Activated naive CD8-positive, alpha-beta T cell treated with anti-CD3 and anti-CD28 coated beads, Interleukin-2, amount 50 U/mL, for 16 hours (primary cell): Measurements from ENCODE around the gene POU3F1.

ENCODE experiments used
- DNase-seq: peaks from one replicate; pipeline ENCODE4 v3.0.0-alpha.2; 2020; ENCODE audit warnings: low read depth, low spot score

Gene POU3F1

GRCh38 chr1:38073534-38074301 lies 27.1 kb upstream of the POU3F1 start:
- DNase-seq = no peak

DNA sequence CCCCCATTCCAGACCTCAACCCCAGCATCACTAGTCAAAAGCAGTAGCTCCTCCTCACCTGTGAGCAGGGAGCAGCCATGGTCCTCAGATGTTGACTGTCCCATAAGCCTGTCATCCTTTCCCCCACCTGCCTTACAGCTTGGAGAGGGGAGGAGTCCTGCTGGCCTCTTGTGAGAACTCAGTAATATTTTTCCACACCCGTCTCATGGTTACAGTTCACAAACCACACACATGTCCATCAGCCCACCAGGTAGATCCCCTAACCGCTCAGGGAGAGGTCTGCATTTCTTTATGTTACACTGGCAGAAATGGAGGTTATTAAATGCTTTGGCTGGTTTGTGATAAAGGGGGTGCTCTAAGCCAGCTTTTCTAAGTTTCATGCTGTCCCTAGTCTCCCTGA lies 26.3 kb upstream of the POU3F1 start:
- no peak for DNase-seq

DNA sequence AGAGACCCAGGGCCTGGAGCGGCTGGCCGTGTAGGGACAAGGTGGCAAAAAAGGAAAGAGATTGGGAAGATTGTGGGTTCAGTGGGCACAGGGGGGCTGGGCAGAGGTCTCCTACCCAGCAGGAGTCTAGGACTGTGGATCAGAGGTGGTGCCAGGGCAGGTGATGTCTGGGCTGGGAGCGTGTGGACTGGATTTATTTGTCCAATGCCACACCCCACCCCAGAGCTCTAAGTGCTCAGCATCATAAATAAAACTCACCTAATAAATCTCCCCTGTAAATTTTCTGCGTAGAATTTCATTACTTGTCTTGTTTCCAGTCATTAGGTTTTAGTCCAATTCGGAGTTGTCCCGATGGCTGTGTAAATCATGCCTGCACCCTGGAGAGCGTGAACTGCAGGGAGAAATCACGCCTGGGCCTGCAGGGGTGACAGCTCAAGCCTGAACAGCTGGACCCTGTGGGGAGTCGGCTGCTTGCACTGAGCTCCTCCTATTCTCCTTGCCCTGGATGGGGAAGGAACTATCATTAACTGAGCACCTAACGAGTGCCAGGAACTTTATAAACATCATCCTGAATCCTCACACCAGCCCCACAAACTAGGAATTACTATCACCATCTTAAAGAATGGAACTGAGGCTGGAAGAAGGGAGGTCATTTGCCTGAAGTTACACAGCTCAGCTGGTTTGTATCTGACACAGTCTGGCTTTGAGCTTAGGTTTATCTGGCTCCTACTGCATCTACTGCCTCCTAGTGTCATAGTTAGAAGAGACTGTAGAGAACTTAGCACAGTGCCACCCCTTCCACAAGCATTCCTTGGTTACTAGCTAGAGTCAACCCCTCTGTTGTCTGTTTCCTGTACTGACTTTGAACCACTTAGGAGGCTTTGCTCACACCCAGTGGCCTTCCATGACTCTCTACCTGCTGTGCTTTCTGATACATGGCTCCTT lies 25.0 kb upstream of the POU3F1 start:
- DNase-seq = no peak

DNA sequence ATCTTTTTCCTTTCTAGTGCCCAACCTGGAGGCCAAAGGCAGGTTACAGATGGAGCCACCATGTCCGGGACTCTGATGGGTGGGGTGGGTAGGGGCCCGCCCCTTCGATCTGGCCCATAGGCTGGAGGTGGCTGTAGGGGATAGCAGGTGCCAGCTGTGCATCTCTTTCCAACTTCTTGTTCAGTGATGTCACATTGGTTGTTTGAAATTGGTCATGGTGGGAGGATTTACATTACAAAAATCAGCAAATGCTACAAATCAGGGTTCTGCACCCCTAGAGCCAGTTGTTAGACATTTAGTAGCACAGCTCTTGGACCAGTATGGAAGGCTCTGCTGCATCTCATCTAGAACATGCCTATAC lies 22.4 kb upstream of the POU3F1 start:
- DNase-seq = no peak

DNA sequence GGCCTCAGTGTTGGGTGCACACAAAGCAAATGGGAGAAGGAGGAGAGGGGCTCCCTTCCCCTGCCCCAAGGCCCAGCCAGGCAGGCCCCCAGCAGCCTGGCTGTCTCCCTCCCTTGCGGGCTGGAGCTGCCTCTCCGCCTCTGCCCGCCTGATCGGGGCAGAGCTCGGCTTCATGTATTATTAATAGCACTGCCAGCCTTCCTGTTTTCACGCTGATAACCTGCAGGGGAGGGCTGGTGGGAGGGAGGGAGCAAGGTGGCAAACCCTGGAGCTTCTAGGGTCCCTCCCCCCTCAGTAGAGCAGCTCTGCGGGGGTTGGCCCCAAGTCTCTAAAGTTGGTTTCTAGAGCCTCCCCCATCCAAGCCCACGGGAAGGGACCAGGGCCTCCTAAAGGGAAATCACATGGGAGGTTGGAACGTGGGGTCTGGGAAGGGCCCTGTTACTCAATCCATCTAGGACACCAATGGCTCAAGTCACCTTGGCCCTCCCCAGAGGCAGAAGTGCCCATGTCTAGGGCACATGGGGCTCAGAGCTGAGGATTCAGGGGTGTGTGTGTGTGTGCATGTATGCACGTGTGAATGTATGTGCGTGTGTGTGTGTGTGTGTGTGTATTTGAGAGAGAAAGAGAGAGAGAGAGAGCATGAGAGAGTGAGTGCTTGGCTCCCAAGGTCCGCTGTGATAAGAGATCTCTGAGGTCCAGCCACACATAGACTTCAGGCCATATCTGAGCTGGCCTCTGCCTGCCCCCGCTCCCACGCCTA lies 21.8 kb upstream of the POU3F1 start:
- DNase-seq = no peak

- no peak for DNase-seq
These were observed 17.8 kb upstream of the POU3F1 start for GRCh38 chr1:38064197-38064903.

DNA sequence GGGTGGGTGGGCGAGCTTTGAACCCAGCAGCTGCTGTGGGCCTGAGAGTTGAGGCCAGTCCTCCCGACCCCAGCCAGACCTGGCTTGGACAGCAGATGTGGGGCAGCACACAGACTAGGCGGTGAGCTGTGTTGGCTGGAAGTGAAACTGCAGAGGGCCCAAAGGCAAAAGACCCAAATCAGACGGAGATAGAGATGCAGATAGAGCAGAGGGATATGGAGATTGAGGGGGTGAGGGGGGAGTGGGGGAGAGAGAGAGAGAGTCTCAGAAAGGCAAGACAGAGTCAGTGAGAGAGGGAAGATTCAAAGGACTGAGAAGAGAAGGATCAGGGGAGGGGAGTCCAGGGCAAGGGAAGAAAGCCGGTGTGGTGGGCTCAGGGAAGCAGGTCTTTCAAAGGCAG lies 17.0 kb upstream of the POU3F1 start:
- DNase-seq = no peak

- no peak for DNase-seq
These were observed 16.0 kb upstream of the POU3F1 start for GRCh38 chr1:38062361-38063288.

GRCh38 chr1:38061883-38062328 lies 15.3 kb upstream of the POU3F1 start:
- DNase-seq = no peak

DNA sequence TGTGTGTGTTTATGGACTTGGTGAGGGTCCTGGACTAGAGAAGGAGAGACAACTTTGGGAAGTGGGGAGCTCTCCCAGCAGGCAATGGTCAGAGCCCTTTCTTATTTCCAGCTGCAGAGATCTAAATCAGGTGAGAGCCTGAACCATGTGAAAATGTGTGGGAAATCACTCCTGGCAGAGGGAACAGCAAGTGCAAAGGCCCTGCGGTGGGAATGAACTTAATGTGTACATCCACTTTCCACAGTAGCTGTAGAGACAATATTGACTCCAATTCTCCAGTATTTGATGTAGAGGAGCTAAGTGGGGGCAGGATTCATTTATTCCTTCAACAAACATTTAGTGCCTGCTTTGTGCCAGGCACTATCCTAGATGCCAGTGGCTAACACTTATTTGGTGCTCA lies 14.7 kb upstream of the POU3F1 start:
- DNase-seq = no peak

GRCh38 chr1:38060498-38060897 lies 13.9 kb upstream of the POU3F1 start:
- DNase-seq = no peak

DNA sequence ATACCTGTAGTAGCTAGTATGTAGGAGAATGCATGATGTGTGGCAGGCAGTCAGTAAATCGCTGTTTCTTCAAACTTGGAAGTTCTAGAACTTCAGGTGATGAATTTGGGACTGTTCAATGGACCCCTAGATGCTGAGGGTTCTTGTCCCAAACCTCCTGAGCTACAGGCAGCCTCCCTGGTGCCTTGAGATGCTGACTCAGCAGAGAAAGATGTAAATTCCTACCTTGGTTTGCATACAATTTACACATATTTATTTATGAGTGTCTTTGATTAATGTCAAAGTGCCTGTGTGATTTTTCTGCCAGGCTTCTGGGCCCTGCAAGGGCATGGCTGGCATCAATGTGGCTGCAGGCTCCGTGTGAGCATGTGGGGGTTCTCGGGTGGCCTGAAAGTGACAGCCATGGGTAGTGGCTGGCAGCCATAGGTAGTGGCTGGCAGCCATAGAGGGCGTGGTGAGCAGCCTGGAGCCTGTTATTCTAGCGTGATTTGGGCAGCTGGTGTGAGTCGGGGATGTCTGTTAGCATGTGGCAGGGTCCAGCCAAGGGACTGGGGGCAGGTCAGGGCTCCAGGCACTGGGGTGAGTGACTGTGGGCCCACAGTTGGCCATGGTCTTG lies 13.2 kb upstream of the POU3F1 start:
- DNase-seq = no peak

DNA sequence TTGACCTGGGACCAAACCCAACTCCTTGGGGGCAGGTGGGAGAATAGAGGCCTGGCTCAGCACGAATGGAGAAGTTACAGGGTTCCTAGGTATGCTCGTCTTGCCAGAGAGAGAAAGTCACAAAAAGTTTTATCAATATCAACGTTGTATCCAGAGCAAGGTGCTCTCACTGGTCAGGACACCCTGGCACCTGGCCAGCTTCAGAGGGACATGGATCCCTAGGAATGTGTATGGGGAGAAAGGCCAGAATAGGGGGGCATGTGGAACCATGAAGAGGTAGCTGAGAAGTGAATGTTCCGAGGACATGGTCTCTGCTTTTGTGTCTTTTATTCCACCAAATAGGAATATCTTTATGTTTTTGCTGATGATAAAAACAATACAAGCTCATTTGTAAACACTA lies 9.4 kb upstream of the POU3F1 start:
- no peak for DNase-seq

DNA sequence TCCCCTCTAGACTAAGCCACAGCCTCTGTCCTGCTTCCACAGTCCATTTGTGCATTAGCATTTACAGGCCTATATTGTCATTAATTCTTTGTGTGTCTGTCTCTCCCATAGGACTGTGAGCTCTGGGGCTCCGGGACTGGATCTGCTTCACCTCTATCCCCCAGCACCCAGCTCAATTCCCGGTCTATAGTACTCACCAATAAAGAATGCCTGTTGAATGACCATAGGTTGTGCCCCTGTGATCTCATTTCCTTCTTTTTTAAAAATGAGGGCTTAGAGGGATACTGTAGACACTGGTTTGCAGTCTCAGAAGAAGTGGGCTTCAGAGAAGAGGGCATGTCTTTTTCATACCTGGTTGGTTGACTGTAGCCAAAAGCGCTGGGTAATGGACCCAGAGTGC lies 8.8 kb upstream of the POU3F1 start:
- DNase-seq = no peak

- DNase-seq = no peak
These were observed 7.0 kb upstream of the POU3F1 start for GRCh38 chr1:38053416-38054091.

GRCh38 chr1:38052750-38053415 lies 6.3 kb upstream of the POU3F1 start:
- DNase-seq = no peak

GRCh38 chr1:38051079-38051543 lies 4.5 kb upstream of the POU3F1 start:
- no peak for DNase-seq

- DNase-seq = no peak
These were observed 3.9 kb upstream of the POU3F1 start for GRCh38 chr1:38050397-38051078.
